Activated CD8-positive, alpha-beta memory T cell treated with anti-CD3 and anti-CD28 coated beads, Interleukin-2, amount 50 U/mL, for 24 hours (primary cell): Measurements from ENCODE around the gene CYBRD1.
A peak's percentile ranks its signal among the peaks of the same experiment; 100 is the strongest.

Experiments
- DNase-seq: peaks from one replicate; pipeline ENCODE4 v3.0.0-alpha.2; 2020; ENCODE audit errors: extremely low read depth

CYBRD1 gene

GRCh38 chr2:171553858-171554257, 31.6 kb downstream of the CYBRD1 start:
- no peak for DNase-seq

GRCh38 chr2:171554991-171555615, 32.8 kb downstream of the CYBRD1 start:
- no peak for DNase-seq

DNA sequence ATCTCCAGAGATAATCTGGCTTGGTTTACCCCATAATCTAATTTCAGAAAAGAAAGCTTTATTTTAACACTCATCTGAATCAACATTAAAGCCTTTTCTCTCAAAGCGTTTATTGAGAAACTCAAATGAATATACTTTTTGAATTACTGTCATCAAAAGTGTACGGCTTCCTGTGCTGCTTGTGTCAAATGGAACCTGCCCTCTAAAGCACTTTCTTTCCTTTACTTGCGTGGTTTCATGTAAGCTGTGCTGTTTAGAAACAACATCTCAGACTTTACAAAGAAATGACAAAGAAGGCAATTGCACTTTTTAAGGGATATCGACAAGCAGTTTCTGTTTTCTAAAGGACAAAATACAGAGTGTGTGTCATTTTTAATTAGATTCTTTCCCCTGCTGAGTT, 35.1 kb downstream of the CYBRD1 start:
- DNase-seq, result no peak

DNA sequence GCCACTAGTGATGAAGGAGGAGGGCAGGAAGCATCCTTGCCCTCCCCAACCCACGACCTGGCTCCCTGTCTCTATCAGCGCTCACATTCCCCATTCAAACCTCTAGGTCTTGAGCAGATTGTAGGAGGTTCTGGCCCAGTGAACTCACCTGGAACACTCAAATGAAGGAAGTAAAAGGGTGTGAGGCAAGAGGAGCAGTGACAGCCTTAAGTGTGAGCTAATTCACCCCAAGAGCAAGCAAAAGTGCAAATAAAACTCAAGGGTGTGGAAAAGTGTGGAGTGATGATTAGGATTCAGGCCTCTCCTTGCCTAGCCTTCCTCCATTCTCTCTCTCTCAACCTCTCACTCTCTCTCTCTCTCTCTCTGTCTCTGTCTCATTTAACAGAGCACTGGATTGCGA, 41.0 kb downstream of the CYBRD1 start:
- DNase-seq, result no peak

DNA sequence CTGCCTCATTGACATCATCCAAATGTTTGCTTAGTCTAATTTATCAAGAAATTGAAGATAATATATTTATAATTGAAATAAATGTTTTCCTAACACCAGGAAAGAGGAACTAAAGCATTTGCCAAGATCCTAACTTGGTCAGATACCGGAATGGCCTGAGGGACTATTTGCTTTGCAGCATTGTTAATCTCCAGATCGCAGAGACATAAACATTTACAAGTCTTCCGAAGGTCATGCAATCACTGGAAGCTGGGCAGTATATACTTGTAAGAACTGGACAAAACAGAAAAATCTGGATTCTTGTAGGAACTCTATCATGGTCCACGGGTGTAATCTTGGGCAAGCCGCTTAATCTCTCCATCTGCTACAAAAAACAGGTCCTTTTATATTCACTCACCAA, 42.2 kb downstream of the CYBRD1 start:
- no peak for DNase-seq

GRCh38 chr2:171566057-171566456, 43.8 kb downstream of the CYBRD1 start:
- DNase-seq, result no peak

DNA sequence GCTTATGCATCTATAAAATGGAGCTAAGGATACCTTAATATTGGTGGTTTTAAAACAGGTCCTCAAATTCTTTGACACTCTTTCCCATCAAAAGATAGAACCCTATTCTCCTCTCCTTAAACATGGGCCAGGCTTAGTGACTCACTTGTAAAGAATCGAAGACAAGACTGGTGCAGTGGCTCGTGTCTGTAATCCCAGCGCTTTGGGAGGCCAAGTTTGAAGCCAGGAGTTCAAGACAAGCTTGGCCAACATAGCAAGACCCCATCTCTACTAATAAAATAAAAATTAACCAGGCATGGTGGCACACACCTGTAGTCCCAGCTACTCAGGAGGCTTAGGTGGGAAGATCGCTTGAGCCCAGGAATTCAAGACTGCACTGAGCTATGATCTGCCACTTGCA, 44.5 kb downstream of the CYBRD1 start:
- no peak for DNase-seq

- no peak for DNase-seq
Measured at GRCh38 chr2:171568089-171568488, 45.8 kb downstream of the CYBRD1 start.

DNA sequence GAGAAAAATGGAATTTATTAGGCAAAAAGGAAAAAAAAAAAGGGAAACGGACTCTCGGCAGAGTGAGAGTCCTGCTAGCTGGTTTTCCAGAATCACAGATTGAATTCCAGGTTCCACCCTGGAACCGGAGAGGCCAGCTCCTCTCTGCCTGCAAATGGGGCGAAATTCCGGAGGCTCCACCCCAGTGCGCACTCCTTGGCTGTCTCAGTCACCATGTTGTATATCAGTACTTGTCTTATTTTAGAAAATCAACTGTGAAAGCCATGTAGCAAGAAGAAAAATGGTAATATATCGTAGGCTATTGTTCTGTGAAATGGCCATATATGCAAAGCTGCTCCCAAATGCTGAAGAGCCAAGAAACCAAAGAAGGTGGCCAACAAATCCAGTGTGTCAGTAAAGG, 49.4 kb downstream of the CYBRD1 start:
- no peak for DNase-seq

GRCh38 chr2:171574149-171574795, 52.0 kb downstream of the CYBRD1 start:
- peak; percentile 61 for DNase-seq

DNA sequence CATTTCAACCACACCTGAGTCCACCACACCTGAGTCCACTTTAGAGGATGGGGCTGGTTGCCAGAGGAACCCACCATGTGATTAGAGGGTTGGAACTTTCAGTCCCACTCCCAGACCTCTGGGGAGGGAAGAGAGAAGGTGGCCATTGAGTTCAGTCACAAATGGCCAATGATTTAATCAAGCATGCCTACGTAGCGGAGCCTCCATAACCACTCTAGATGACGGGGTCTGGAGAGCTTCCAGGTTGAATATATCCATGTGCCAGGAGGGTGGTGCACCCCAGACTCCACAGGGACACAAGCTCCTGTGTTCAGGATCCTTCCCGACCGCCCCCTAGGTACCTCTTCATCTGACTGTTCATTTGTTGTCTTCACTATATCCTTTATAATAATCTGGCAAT, 53.3 kb downstream of the CYBRD1 start:
- no peak for DNase-seq

- DNase-seq, result no peak
Measured at GRCh38 chr2:171578127-171578803, 56.0 kb downstream of the CYBRD1 start.

- no peak for DNase-seq
Measured at GRCh38 chr2:171579481-171579880, 57.2 kb downstream of the CYBRD1 start.

DNA sequence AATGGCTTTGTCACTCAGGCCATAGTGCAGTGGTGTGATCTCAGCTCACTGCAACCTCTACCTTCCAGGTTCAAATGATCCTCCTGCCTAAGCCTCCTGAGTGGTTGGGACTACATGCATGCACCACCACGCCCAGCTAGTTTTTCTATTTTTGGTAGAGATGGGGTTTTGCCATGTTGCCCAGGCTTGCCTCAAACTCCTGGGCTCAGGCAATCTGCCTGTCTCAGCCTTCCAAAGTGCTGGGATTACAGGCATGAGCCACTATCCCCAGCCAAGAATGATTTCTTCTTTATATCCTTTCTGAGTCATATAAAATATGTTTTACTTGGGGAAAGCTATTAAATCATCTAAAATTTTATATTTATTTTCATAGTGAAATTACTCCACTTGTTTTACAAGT, 61.3 kb downstream of the CYBRD1 start:
- no peak for DNase-seq

- no peak for DNase-seq
Measured at GRCh38 chr2:171584001-171584400, 61.7 kb downstream of the CYBRD1 start.

DNA sequence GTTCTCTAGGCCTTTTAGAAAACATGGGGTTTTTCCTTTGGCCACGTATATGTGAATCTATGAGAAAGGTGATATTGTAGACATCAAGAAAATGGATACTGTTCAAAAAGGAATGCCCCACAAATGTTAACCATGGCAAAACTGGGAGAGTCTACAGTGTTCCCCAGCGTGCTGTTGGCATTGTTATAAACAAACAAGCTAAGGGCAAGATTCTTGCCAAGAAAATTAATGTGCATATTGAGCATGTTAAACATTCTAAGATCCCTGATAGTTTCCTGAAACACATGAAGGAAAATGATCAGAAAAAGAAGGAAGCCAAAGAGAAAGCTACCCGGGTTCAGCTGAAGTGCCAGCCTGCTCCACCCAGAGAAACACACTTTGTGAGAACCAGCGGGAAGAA, 64.9 kb downstream of the CYBRD1 start:
- no peak for DNase-seq

- DNase-seq, result no peak
Measured at GRCh38 chr2:171587567-171587966, 65.3 kb downstream of the CYBRD1 start.

DNA sequence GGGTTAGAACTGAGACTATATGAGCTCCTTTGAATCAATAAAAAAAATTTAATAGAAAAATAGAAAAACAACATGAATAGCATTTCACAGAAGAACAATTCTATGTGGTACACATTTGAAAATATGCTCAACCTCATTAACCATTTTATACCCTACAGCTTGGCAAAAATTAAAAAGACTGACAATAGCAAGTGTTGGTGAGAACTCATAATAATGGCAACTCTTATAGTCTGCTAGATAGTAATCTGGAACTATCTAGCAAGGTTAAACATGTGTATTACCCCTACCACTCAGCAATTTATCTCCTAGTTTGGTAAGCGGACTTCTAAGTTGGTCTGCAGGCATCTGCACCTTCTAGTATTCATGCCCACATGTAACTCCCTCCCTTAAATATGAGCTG, 67.8 kb downstream of the CYBRD1 start:
- DNase-seq, result no peak

DNA sequence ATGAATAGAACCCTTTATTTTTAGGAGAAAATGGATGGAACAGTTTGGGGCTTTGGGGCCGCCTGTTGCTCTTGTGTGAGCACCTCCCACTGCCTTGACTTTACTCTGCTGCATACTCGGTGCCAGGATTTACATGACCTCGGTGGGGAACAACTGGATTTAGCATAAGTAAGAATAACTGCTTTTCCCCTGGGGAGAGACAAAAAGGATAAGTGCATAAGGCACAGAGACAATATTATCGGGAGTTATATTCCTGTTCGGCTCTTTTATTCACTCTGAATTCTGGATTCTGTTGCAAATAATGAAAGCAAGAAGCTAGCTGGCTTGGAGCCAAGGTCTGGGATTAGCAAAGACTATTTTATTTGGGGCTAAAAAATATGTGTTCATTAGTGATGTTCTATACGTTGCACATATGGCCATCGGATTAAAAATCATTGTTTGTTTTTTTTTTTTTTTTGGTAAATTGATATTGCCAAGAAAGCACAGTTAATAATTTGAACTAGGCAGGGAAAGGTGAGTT, 69.8 kb downstream of the CYBRD1 start:
- DNase-seq, result no peak

DNA sequence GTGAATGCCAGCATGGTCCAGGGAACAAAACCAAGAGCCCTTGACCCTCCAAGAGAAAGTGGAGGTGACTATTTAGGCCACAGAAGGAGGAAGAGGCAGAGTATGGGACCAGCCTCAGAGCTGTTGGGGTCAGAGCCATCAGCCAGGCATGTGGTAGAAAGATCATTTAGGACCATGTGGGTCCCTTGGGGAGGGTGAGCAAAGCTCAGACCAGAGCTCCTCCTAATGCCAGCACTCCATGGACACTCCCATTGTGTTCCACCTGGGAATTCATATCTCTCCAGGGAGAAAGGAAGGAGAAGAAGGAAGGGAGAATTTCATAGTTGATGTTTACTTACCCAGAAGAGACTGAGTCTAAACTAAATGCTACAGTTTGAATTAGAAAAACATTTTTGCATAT, 73.2 kb downstream of the CYBRD1 start:
- no peak for DNase-seq

DNA sequence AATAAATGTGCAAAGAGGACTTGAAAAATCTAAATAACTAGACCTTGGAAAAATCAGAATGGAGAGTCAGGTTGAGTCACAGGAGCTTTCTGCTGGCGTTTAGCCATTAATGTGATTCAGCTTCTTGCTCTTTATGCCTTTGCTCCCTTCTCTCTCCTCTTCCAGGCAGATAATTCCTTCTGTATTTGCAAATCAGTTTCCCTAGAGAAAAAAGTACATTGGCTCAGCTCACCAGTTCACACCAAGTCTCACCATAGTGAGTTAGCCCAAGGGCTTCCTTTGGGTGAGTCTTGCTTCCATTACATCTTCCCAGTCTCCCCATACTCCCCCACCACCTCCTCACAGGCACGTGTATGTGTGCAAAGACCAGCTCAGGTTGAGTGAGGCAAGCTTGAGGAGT, 73.6 kb downstream of the CYBRD1 start:
- no peak for DNase-seq

DNA sequence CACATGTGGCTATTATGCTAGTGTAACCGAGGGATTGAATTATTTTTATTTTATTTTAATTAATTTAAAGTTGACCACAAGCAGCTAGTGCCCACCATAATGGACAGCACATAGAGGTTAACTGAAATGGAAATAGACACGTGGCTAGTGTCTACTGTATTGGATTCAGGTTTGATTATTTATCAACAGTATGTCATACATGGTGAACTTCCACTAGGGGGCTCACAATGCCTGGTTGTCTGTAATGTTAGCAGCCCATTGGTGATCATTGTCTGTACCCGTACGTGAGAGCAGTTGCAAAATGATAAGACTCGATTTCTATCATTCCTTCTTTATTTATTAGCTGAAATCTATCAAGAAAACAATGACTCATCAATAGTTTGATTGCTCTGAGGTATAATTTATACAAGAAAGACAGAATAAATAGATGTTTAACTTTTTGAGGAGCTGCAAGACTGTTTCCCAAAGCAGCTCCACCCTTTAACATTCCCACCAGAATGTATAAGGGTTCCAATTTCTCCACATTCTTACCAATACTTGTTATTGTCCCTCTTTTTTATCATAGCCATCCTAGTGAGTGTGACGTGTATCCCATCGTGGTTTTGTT, 76.5 kb downstream of the CYBRD1 start:
- DNase-seq, result no peak

- no peak for DNase-seq
Measured at GRCh38 chr2:171600126-171600525, 77.9 kb downstream of the CYBRD1 start.
